IgD-negative memory B cell (primary cell): ENCODE results near the gene IL17C. TPM values are rescaled to one million over a fixed set of nuclear protein-coding genes. Genes with fewer than 3 reads are reported as not detected.
A peak's percentile ranks its signal among the peaks of the same experiment; 100 is the strongest.

Experiments used
- H3K27ac Mint-ChIP-seq, 3 donors: one replicate each; pipeline ENCODE4 v1.8.0; 2020 to 2022; ENCODE audit warnings: mild to moderate bottlenecking in 3 of 3, mixed read lengths in 3 of 3, moderate library complexity in 1 of 3
- H3K27me3 Mint-ChIP-seq: one replicate; pipeline ENCODE4 v1.8.0; 2021; ENCODE audit warnings: mixed read lengths
- H3K36me3 Mint-ChIP-seq: one replicate; pipeline ENCODE4 v1.8.0; 2020; ENCODE audit warnings: mild to moderate bottlenecking, mixed read lengths
- H3K4me1 Mint-ChIP-seq, 3 donors: one replicate each; pipeline ENCODE4 v1.8.0; 2020 to 2022; ENCODE audit warnings: mixed read lengths in 3 of 3, mild to moderate bottlenecking in 1 of 3
- H3K4me3 Mint-ChIP-seq, 4 donors: one replicate each; pipeline ENCODE4 v1.8.0; 2020 to 2022; ENCODE audit warnings: mild to moderate bottlenecking in 4 of 4, mixed read lengths in 4 of 4, moderate library complexity in 3 of 4
- H3K9me3 Mint-ChIP-seq, 3 donors: one replicate each; pipeline ENCODE4 v1.8.0; 2020 to 2021; ENCODE audit warnings: mixed read lengths in 3 of 3, mild to moderate bottlenecking in 1 of 3
- polyA plus RNA-seq: library from polyadenylated mRNA; unstranded; fragments of 300-500 nt; fragmentation: Illumina TruSeq; gene quantifications from one replicate; pipeline ENCODE4 v1.2.3, GENCODE V29; 2021

The IL17C gene
- not detected for polyA plus RNA-seq

DNA sequence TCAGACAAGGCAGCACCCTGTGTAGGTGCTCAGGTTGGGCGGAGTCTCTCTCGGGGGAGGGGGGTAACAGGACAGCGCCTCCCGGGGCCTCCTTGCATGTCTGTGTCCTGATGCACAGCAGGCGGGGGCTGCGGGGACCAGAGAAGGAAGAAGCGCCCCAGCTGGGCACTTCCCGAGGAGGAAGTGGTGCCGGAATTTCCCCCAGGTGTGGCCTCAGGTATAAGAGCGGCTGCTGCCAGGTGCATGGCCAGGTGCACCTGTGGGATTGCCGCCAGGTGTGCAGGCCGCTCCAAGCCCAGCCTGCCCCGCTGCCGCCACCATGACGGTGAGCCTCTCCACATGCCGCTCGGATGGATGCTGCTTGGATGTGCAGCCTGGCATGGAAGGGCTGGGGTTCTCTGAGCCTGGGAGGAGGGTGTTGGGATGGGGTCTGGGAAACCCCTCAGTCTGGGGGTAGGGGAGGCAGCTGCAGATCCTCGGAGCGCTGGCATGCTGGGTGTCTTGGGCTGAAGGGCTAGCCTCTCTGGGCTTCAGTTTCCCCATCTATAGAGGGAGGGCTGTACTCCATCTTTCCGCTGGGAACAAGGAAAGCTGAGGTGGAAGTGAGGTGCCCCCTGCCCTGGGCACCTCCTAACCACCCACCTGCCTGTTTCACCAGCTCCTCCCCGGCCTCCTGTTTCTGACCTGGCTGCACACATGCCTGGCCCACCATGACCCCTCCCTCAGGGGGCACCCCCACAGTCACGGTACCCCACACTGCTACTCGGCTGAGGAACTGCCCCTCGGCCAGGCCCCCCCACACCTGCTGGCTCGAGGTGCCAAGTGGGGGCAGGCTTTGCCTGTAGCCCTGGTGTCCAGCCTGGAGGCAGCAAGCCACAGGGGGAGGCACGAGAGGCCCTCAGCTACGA, at the start of gene IL17C:
TSS of gene IL17C (plus strand) at position 250 of the 908 bp plus-strand sequence. CDS start at position 320, 70 bp downstream.
- H3K4me1 Mint-ChIP-seq, result peaks cover 24 to 30% (median 30%) of the 10 kb centered on the region in 3 donors

DNA sequence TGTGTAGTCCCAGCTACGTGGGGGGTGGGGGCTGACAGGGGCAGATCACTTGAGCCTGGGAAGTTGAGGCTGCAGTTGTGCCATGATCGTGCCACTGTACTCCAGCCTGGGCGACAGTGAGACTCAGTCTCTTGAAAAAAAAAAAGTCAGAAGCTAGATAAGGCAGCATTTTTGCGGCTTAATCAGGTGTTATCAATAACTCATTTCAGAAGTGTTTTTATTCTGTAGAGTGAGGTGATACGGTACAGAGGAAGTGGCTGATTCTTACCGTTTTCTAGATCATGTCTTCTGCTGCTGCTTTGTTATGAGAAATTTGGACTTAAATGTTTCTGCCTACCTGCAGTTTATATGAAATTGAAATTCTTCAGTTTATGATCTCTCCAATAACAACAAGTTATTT, 49.6 kb upstream of the IL17C start:
- Mint-ChIP-seq H3K36me3 (peaks cover 1% of the 10 kb centered on the region), H3K4me3 (no peak overlapping the region), H3K9me3 (no peaks in the 10 kb centered on the region), H3K4me1 (peaks cover 16 to 22% (median 18%) of the 10 kb centered on the region in 3 donors), H3K27me3 (no peaks in the 10 kb centered on the region), H3K27ac (no peak overlapping the region)

More for the DNA sequence above, at the start of gene IL17C:
- Mint-ChIP-seq H3K9me3 (peaks cover 0 to 3% (median 1%) of the 10 kb centered on the region in 3 donors), H3K27me3 (peaks cover 19% of the 10 kb centered on the region), H3K36me3 (no peaks in the 10 kb centered on the region), H3K27ac (peak within 1 kb of the TSS; percentile 58 to 96 (median 84)), H3K4me3 (peak within 1 kb of the TSS; percentile 25 to 90 (median 81))

DNA sequence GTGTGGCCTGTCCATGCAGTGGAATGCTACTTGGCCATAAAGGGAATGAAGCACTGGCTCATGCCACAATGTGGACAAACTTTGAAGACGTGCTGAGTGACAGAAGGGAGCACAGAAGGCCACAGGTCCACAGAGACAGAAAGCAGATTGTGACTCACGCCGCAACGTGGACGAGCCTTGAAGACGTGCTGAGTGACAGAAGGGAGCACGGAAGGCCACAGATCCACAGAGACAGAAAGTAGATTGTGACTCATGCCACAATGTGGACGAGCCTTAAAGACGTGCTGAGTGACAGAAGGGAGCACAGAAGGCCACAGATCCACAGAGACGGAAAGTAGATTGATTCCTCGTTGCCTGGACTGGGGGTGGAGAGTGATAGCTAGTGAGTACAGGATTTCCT, 48.9 kb upstream of the IL17C start:
- Mint-ChIP-seq H3K27ac (no peak overlapping the region), H3K27me3 (no peaks in the 10 kb centered on the region), H3K4me1 (peaks cover 16 to 22% (median 18%) of the 10 kb centered on the region in 3 donors), H3K9me3 (no peaks in the 10 kb centered on the region), H3K4me3 (no peak overlapping the region), H3K36me3 (peaks cover 1% of the 10 kb centered on the region)

- H3K9me3 Mint-ChIP-seq, result no peaks in the 10 kb centered on the region
- H3K36me3 Mint-ChIP-seq, result peaks cover 1% of the 10 kb centered on the region
- H3K4me3 Mint-ChIP-seq, result peak overlapping the region in 1 of 4 donors; percentile 0
- H3K27me3 Mint-ChIP-seq, result no peaks in the 10 kb centered on the region
- H3K4me1 Mint-ChIP-seq, result peaks cover 8 to 18% (median 14%) of the 10 kb centered on the region in 3 donors
- H3K27ac Mint-ChIP-seq, result peak overlapping the region; percentile 9 to 65 (median 59)
Measured at GRCh38 chr16:88591577-88592021, 46.8 kb upstream of the IL17C start.

GRCh38 chr16:88593061-88593460, 45.3 kb upstream of the IL17C start:
- Mint-ChIP-seq H3K9me3 (no peaks in the 10 kb centered on the region), H3K27ac (peak overlapping the region in 1 of 3 donors; percentile 18), H3K4me1 (peaks cover 8 to 20% (median 12%) of the 10 kb centered on the region in 3 donors)

GRCh38 chr16:88593489-88593888, 44.9 kb upstream of the IL17C start:
- Mint-ChIP-seq H3K4me1 (peaks cover 8 to 20% (median 12%) of the 10 kb centered on the region in 3 donors), H3K27ac (peak overlapping the region in 1 of 3 donors; percentile 18), H3K36me3 (no peaks in the 10 kb centered on the region), H3K4me3 (no peak overlapping the region), H3K27me3 (no peaks in the 10 kb centered on the region), H3K9me3 (no peaks in the 10 kb centered on the region)

More at GRCh38 chr16:88593061-88593460, 45.3 kb upstream of the IL17C start:
- Mint-ChIP-seq H3K27me3 (no peaks in the 10 kb centered on the region), H3K4me3 (no peak overlapping the region), H3K36me3 (no peaks in the 10 kb centered on the region)

GRCh38 chr16:88593910-88594309, 44.5 kb upstream of the IL17C start:
- H3K27me3 Mint-ChIP-seq, result no peaks in the 10 kb centered on the region
- H3K27ac Mint-ChIP-seq, result no peak overlapping the region
- H3K36me3 Mint-ChIP-seq, result no peaks in the 10 kb centered on the region
- peaks cover 8 to 20% (median 12%) of the 10 kb centered on the region in 3 donors for H3K4me1 Mint-ChIP-seq
- no peak overlapping the region for H3K4me3 Mint-ChIP-seq
- no peaks in the 10 kb centered on the region for H3K9me3 Mint-ChIP-seq

- H3K9me3 Mint-ChIP-seq, result no peaks in the 10 kb centered on the region
- H3K27ac Mint-ChIP-seq, result peak overlapping the region in 1 of 3 donors; percentile 59
- H3K27me3 Mint-ChIP-seq, result no peaks in the 10 kb centered on the region
- no peaks in the 10 kb centered on the region for H3K36me3 Mint-ChIP-seq
- peaks cover 8 to 17% (median 12%) of the 10 kb centered on the region in 3 donors for H3K4me1 Mint-ChIP-seq
- no peak overlapping the region for H3K4me3 Mint-ChIP-seq
Measured at GRCh38 chr16:88595101-88595500, 43.3 kb upstream of the IL17C start.

DNA sequence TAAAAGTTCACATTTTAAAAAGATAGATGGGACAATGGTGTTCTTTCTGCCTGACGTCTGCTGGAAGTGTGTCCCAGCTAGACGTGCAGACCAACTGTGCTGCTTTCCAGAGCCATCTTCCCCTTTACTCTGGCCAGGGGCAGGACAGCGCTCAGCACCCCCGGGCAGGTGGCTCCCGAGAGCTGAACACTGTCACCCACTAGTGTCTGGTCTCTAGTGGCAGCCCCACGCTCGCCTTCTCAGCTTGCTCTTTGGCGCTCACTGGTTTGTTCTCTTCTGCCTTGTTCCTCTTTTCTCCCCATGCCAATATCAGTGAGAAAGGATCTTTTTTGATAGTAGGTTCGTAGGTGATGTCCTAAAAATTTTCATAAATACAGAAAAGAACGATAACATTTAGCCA, 42.5 kb upstream of the IL17C start:
- H3K4me1 Mint-ChIP-seq, result peaks cover 8 to 17% (median 12%) of the 10 kb centered on the region in 3 donors
- H3K27ac Mint-ChIP-seq, result peak overlapping the region in 1 of 3 donors; percentile 35
- H3K27me3 Mint-ChIP-seq, result no peaks in the 10 kb centered on the region
- H3K36me3 Mint-ChIP-seq, result no peaks in the 10 kb centered on the region
- H3K9me3 Mint-ChIP-seq, result no peaks in the 10 kb centered on the region
- H3K4me3 Mint-ChIP-seq, result no peak overlapping the region

DNA sequence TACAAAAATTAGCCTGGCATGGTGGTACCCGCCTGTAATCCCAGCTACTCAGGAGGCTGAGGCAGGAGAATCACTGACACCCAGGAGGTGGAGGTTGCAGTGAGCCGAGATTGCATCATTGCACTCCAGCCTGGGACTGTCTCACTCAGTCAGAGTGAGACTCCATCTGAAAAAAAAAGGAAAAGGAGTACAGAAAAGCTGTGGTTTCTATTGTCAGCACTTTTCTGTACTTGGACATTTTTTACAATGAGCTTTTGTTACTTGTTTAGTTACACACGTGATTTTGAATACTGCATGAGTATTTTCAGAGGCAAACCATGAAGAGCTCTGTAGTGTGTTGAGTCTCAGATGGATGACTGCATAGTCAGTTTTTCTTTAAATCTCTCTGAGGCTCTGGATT, 41.9 kb upstream of the IL17C start:
- no peaks in the 10 kb centered on the region for H3K36me3 Mint-ChIP-seq

GRCh38 chr16:88597856-88598491, 40.4 kb upstream of the IL17C start:
- H3K27ac Mint-ChIP-seq, result no peak overlapping the region
- H3K36me3 Mint-ChIP-seq, result no peaks in the 10 kb centered on the region

More for the DNA sequence above, 41.9 kb upstream of the IL17C start:
- Mint-ChIP-seq H3K27me3 (no peaks in the 10 kb centered on the region), H3K27ac (no peak overlapping the region), H3K9me3 (no peaks in the 10 kb centered on the region), H3K4me1 (peaks cover 7 to 15% (median 11%) of the 10 kb centered on the region in 3 donors), H3K4me3 (no peak overlapping the region)

DNA sequence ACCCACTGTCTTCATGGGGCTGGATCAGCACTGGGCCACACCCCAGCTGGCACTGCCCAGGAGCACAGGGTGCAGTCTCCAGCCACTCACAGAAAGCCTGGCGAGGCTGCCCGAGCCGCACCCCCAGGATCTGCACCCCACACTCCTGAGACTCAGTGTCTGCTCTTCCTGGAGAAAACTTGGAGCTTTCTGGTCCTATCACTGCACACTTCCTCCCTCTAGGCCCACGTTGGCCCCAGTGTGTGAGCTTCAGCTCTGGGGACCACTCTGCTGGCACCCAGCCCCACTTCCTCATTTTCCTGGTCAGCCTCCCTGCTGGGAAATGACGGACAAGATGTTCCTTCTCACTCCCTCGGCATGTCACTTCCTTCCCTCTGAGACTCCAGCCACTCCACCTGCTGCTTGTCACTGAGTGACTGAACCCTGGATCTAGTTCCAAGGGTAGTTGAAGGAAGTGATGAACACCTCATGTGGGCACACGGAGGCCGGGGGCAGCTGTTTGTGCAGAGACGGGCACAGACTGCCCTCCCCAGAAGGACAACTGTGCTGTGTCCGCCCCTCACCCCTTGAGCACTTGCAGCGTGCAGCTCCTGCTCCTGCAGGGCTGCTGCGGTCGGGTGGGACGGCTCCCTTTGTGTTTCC, 39.2 kb upstream of the IL17C start:
- Mint-ChIP-seq H3K27me3 (no peaks in the 10 kb centered on the region), H3K9me3 (no peaks in the 10 kb centered on the region), H3K27ac (peak overlapping the region in 1 of 3 donors; percentile 47), H3K4me1 (peaks cover 0 to 6% (median 0%) of the 10 kb centered on the region in 3 donors), H3K36me3 (no peaks in the 10 kb centered on the region), H3K4me3 (peak overlapping the region in 1 of 4 donors; percentile 34)

More at GRCh38 chr16:88597856-88598491, 40.4 kb upstream of the IL17C start:
- H3K4me1 Mint-ChIP-seq, result peaks cover 0 to 6% (median 2%) of the 10 kb centered on the region in 3 donors
- H3K9me3 Mint-ChIP-seq, result no peaks in the 10 kb centered on the region
- no peaks in the 10 kb centered on the region for H3K27me3 Mint-ChIP-seq
- no peak overlapping the region for H3K4me3 Mint-ChIP-seq

GRCh38 chr16:88599825-88600538, 38.4 kb upstream of the IL17C start:
- Mint-ChIP-seq H3K9me3 (no peaks in the 10 kb centered on the region), H3K27ac (no peak overlapping the region), H3K4me1 (peaks cover 0 to 6% (median 0%) of the 10 kb centered on the region in 3 donors), H3K36me3 (no peaks in the 10 kb centered on the region), H3K4me3 (peak overlapping the region in 1 of 4 donors; percentile 27), H3K27me3 (no peaks in the 10 kb centered on the region)

- H3K27ac Mint-ChIP-seq, result no peak overlapping the region
- peaks cover 0 to 6% (median 0%) of the 10 kb centered on the region in 3 donors for H3K4me1 Mint-ChIP-seq
- H3K4me3 Mint-ChIP-seq, result no peak overlapping the region
- no peaks in the 10 kb centered on the region for H3K36me3 Mint-ChIP-seq
- H3K9me3 Mint-ChIP-seq, result no peaks in the 10 kb centered on the region
- no peaks in the 10 kb centered on the region for H3K27me3 Mint-ChIP-seq
Measured at GRCh38 chr16:88600539-88600896, 37.9 kb upstream of the IL17C start.
